ENCODE data around the gene RSPH6A. TPM values are rescaled to one million over a fixed set of nuclear protein-coding genes. Genes with fewer than 3 reads are reported as not detected.

RSPH6A gene
- total and polyA plus RNA-seq, 10 of the 15 experiments (the other 5 are each of a cell fraction or from before 2014, with no cell fraction given): 0.03 to 0.41 (median 0.22) TPM; not detected in 4

DNA sequence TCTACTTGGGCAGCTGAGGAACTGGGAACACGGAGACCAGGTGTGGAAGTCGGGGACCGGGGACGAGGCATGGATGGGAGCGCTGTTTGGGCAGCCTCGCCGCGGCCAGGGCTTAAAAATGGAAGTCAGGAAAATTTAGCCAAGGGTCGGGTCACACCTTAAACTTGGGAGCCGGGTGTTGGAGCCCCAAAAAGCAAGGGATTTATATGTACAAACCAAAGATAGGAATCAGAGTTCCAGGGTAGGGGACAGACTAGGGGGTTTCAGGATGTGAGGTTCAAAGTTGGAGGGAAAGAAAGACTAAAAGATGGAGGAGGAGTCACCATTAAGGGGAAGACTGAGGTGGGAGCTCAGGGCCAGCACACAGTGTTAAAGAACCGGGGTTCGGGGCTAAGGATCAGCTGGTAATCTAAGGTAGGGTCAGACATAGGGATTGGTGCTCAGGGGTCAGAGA lies 49.5 kb upstream of the RSPH6A start:
- SMC1A ChIA-PET (ENCODE audit: uncharacterized antibody, unreplicated experiment): interaction anchor here (0.8 to 10.0 kb wide), 6 partner anchors 8 to 38 kb away, joined by 3 to 98 read pairs (median 4); partner anchors contain the start of gene MYPOP
- H2AFZ ChIP-seq (ENCODE audit: control insufficient read depth, low read depth, low read length): no peak overlapping the region
- in situ Hi-C loops (cut with MboI) (no loop called here), intact Hi-C loops (cut with micrococcal nuclease; ENCODE audit: unreplicated experiment) (no loop called here)
- TF ChIP-seq, protein P1, sequence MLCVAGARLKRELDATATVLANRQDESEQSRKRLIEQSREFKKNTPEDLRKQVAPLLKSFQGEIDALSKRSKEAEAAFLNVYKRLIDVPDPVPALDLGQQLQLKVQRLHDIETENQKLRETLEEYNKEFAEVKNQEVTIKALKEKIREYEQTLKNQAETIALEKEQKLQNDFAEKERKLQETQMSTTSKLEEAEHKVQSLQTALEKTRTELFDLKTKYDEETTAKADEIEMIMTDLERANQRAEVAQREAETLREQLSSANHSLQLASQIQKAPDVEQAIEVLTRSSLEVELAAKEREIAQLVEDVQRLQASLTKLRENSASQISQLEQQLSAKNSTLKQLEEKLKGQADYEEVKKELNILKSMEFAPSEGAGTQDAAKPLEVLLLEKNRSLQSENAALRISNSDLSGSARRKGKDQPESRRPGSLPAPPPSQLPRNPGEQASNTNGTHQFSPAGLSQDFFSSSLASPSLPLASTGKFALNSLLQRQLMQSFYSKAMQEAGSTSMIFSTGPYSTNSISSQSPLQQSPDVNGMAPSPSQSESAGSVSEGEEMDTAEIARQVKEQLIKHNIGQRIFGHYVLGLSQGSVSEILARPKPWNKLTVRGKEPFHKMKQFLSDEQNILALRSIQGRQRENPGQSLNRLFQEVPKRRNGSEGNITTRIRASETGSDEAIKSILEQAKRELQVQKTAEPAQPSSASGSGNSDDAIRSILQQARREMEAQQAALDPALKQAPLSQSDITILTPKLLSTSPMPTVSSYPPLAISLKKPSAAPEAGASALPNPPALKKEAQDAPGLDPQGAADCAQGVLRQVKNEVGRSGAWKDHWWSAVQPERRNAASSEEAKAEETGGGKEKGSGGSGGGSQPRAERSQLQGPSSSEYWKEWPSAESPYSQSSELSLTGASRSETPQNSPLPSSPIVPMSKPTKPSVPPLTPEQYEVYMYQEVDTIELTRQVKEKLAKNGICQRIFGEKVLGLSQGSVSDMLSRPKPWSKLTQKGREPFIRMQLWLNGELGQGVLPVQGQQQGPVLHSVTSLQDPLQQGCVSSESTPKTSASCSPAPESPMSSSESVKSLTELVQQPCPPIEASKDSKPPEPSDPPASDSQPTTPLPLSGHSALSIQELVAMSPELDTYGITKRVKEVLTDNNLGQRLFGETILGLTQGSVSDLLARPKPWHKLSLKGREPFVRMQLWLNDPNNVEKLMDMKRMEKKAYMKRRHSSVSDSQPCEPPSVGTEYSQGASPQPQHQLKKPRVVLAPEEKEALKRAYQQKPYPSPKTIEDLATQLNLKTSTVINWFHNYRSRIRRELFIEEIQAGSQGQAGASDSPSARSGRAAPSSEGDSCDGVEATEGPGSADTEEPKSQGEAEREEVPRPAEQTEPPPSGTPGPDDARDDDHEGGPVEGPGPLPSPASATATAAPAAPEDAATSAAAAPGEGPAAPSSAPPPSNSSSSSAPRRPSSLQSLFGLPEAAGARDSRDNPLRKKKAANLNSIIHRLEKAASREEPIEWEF (IDR thresholded peaks at IDR 0.05; ENCODE audit: insufficient replicate concordance, low read depth, low read length): no peak
- TF ChIP-seq GABPA (IDR thresholded peaks at IDR 0.05; ENCODE audit: low read depth) (no peak), FOXM1 (IDR thresholded peaks at IDR 0.05; ENCODE audit: low read depth, low read length) (no peak), NFYA (IDR thresholded peaks at IDR 0.05; ENCODE audit: borderline replicate concordance, low read depth, low read length) (no peak), RCOR1 (conservative IDR thresholded peaks at IDR 0.05; ENCODE audit: low read depth, low read length) (no peak), BHLHE40 (IDR thresholded peaks at IDR 0.05; ENCODE audit: borderline replicate concordance in 1 of 2, low read depth in 2 of 2, low read length in 1 of 2) (no peak), TAF1 (IDR thresholded peaks at IDR 0.05; ENCODE audit: borderline replicate concordance, low read depth, low read length) (no peak)
- TF ChIP-seq, protein P2, sequence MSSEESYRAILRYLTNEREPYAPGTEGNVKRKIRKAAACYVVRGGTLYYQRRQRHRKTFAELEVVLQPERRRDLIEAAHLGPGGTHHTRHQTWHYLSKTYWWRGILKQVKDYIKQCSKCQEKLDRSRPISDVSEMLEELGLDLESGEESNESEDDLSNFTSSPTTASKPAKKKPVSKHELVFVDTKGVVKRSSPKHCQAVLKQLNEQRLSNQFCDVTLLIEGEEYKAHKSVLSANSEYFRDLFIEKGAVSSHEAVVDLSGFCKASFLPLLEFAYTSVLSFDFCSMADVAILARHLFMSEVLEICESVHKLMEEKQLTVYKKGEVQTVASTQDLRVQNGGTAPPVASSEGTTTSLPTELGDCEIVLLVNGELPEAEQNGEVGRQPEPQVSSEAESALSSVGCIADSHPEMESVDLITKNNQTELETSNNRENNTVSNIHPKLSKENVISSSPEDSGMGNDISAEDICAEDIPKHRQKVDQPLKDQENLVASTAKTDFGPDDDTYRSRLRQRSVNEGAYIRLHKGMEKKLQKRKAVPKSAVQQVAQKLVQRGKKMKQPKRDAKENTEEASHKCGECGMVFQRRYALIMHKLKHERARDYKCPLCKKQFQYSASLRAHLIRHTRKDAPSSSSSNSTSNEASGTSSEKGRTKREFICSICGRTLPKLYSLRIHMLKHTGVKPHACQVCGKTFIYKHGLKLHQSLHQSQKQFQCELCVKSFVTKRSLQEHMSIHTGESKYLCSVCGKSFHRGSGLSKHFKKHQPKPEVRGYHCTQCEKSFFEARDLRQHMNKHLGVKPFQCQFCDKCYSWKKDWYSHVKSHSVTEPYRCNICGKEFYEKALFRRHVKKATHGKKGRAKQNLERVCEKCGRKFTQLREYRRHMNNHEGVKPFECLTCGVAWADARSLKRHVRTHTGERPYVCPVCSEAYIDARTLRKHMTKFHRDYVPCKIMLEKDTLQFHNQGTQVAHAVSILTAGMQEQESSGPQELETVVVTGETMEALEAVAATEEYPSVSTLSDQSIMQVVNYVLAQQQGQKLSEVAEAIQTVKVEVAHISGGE (CRISPR knock-in tag; IDR thresholded peaks at IDR 0.05): no peak
- FAIRE-seq: no peak
- H3K27me3 ChIP-seq (replicated peaks in 1 of 2; ENCODE audit: control insufficient read depth in 2 of 2, insufficient read depth in 2 of 2, low read length in 1 of 2): peaks cover 0 to 6% of the 10 kb centered on the region in 2 experiments; a peak in 2 of 4 replicates
- H3K9me3 ChIP-seq (replicated peaks; ENCODE audit: control insufficient read depth, insufficient read depth, low read length): no peaks in the 10 kb centered on the region
- H3K4me3 ChIP-seq: no peak overlapping the region
- BruUV-seq (replicated peaks): no TSS peak
- no peak overlapping the region for H3K4me2 ChIP-seq (ENCODE audit: control insufficient read depth, insufficient read depth)
- WGBS (ENCODE audit: insufficient coverage, insufficient replicate concordance, low lambda C conversion rate, missing lambda C conversion rate): 15% methylated on average over 12 of the region's 12 CpGs
- peaks cover 26% of the 10 kb centered on the region for H3K79me2 ChIP-seq (ENCODE audit: control insufficient read depth, insufficient read depth, low read length)
- no peak for ATAC-seq
- no peak overlapping the region for H3K9ac ChIP-seq (ENCODE audit: control insufficient read depth, insufficient read depth, low read length)
- H4K20me1 ChIP-seq (ENCODE audit: control insufficient read depth, insufficient read depth): no peaks in the 10 kb centered on the region
- no peak overlapping the region for H3K27ac ChIP-seq (ENCODE audit: control insufficient read depth, insufficient read depth)
- RAD21 ChIA-PET (ENCODE audit: unreplicated experiment): interaction anchor here (0.5 to 5.2 kb wide), 10 partner anchors 11 to 755 kb away, joined by 3 to 159 read pairs (median 9); partner anchors contain the start of genes CCDC61, IRF2BP1, MYPOP and SIX5
- H3K36me3 ChIP-seq (ENCODE audit: control insufficient read depth in 2 of 2, insufficient read depth in 2 of 2, low read length in 1 of 2): no peaks in the 10 kb centered on the region
- no peak for DNase-seq (ENCODE audit: low read depth, low spot score)
- CTCF ChIA-PET: interaction anchor here (0.5 to 9.2 kb wide), 12 partner anchors 12 to 1979 kb away, joined by 3 to 194 read pairs (median 3); partner anchors contain the start of genes IRF2BP1, MYPOP and SIX5
- peaks cover 5% of the 10 kb centered on the region for H3K4me1 ChIP-seq (ENCODE audit: control insufficient read depth, insufficient read depth, low read length)
- POLR2A ChIA-PET: interaction anchor here (0.7 to 8.2 kb wide), 7 partner anchors 9 to 95 kb away, joined by 3 to 178 read pairs (median 4); partner anchors contain the start of genes DMWD, IRF2BP1, MYPOP and SIX5
